ENCODE data around the gene CCDC121.

DNA sequence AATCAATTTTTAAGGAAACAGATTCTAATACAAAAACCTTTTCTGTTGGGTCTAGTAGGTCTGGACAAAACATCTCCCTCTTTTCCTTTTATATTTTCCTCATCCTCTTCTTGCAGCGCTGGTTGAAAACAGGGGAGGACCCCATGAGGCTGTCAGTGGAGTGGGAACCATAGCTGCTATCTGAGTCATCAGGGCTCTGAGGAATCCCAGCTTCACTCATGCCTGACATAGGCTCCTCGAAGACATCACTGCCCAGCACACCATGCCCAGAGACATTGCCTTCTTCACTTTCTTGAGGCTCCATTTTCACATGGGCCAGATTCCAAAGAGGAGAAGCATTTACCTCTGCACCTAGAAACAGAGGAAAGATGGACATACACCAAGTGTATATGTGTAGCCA lies 24.6 kb upstream of the CCDC121 start:
- TF ChIP-seq POLR2AphosphoS5 (IDR thresholded peaks at IDR 0.05) (no peak), POLR2A (IDR thresholded peaks at IDR 0.05) (no peak)
- TF ChIP-seq, protein P1, sequence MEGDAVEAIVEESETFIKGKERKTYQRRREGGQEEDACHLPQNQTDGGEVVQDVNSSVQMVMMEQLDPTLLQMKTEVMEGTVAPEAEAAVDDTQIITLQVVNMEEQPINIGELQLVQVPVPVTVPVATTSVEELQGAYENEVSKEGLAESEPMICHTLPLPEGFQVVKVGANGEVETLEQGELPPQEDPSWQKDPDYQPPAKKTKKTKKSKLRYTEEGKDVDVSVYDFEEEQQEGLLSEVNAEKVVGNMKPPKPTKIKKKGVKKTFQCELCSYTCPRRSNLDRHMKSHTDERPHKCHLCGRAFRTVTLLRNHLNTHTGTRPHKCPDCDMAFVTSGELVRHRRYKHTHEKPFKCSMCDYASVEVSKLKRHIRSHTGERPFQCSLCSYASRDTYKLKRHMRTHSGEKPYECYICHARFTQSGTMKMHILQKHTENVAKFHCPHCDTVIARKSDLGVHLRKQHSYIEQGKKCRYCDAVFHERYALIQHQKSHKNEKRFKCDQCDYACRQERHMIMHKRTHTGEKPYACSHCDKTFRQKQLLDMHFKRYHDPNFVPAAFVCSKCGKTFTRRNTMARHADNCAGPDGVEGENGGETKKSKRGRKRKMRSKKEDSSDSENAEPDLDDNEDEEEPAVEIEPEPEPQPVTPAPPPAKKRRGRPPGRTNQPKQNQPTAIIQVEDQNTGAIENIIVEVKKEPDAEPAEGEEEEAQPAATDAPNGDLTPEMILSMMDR (IDR thresholded peaks at IDR 0.05 in 8 of 11, conservative IDR thresholded peaks at IDR 0.05 in 3 of 11): no peak

Data from spleen (tissue), 7 donors.